Hepatocyte (in vitro differentiated cells): ENCODE measurements around the gene UBE2I.

ENCODE experiments used
- CTCF ChIP-seq: fragments of 200-600 bp; sonication (generic); IDR thresholded peaks from 2 replicates; pipeline ENCODE4 v1.5.1; 2016; ENCODE audit warnings: antibody characterized with exemption, mild to moderate bottlenecking; ENCODE audit not compliant: poor library complexity
- EZH2phosphoT487 ChIP-seq: fragments of 200-600 bp; sonication (generic); IDR thresholded peaks from one replicate; pipeline ENCODE4 v1.6.1; 2018; ENCODE audit warnings: antibody characterized with exemption, mild to moderate bottlenecking, low read depth, moderate library complexity; ENCODE audit not compliant: unreplicated experiment, severe bottlenecking

DNA sequence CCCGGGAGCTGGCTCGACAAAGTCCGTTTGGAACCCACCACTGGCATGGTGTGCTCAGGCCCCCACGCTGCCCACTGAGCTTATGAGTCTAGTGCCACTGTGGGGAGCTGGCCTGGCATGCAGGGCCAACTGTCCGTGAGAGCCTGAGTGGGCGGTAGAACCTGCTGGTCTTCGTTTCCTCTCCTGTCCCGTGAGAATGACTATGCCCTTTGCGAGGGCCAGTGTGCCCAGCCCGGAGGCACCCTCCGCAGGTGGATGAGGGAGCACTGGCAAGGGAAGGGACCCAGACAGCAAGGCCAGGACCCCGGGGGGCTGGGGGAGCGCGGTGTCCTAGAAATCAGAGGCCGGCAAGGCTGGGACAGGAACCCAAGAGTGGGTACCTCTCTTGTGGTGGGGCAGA lies 27.2 kb downstream of the UBE2I start:
- TF ChIP-seq CTCF (no peak), EZH2phosphoT487 (no peak)
